ENCODE results near the gene LHX2.
"Not testable (repeated sequence)": the region's sequence is repeated elsewhere in the genome, so short reads cannot be mapped to it uniquely, and the experiment has no call there.

LHX2 gene, protein sequence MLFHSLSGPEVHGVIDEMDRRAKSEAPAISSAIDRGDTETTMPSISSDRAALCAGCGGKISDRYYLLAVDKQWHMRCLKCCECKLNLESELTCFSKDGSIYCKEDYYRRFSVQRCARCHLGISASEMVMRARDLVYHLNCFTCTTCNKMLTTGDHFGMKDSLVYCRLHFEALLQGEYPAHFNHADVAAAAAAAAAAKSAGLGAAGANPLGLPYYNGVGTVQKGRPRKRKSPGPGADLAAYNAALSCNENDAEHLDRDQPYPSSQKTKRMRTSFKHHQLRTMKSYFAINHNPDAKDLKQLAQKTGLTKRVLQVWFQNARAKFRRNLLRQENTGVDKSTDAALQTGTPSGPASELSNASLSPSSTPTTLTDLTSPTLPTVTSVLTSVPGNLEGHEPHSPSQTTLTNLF

DNA sequence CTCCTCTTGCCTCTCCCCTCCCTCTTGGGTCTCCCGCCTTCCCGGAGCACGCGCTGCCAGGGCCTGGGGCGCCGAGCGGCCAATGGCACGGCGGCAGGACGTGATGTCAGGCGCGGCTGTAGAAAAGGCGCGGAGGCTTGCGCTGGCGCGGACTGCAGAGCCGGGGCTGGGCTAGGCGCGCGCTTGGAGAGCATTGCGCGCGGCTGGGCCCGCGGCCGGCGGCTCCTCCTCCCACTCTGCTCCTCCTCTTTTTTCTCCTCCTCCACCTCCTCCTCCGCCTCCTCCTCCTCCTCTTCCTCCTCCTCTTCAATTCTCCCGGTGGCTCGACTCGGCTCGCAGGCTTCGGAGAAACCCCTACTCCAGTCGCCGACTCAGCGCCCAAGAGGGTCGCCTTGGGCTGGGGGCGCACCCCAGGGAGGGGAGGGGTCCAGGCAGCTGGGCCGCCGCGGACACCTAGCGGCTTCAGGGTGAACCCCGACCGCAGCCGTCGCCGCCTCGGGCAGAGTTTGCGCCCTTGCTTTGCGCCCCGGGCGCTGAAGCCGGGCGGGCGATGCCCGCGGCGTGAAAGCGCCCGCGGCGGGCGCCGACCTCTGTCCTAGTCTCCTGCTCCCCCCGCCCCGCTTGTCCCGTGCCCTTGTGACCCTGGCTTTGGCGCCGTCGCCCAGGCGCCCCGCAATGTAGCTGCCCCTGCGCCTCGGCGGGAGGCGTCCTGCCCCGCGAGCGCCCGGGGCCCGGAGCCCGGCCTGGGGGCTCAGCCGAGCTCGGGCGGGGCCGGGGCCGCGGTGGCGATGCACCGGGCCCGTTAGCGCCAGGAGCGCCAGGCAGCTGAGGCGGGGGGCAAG lies at the start of gene LHX2:
LHX2 (plus strand) TSS at position 309 of the 842 bp plus-strand sequence. CDS start 581 bp downstream, outside the sequence.
- peak; percentile 64 for DNase-seq (ENCODE audit: low read depth)

GRCh38 chr9:123964761-123965160 lies 46.8 kb upstream of the LHX2 start:
- no peak for DNase-seq (ENCODE audit: low read depth)

GRCh38 chr9:123965801-123966686 lies 45.5 kb upstream of the LHX2 start:
- no peak for DNase-seq (ENCODE audit: low read depth)

GRCh38 chr9:123967323-123967722 lies 44.2 kb upstream of the LHX2 start:
- no peak for DNase-seq (ENCODE audit: low read depth)

DNA sequence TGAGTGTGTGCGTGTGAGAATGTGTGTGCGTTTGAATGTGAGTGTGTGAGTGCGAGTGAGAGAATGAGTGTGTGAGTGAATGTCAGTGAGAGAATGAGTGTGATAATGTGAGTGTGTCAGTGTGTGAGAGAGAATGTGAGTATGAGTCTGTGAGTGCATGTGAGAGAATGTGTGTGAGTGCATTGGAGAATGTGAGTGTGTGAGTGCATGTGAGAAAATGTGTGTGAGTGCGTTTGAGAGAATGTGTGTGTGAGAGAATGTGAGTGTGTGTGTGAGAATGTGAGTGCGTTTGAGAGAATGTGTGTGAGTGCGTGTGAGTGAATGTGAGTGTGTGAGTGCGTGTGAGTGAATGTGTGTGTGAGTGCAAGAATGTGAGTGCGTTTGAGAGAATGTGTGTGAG lies 39.0 kb upstream of the LHX2 start:
- no peak for DNase-seq (ENCODE audit: low read depth)

- no peak for DNase-seq (ENCODE audit: low read depth)
Observed at GRCh38 chr9:123973590-123974223, 37.9 kb upstream of the LHX2 start.

GRCh38 chr9:123974471-123974870 lies 37.1 kb upstream of the LHX2 start:
- DNase-seq (ENCODE audit: low read depth), result no peak

GRCh38 chr9:123975871-123976270 lies 35.7 kb upstream of the LHX2 start:
- DNase-seq (ENCODE audit: low read depth), result peak; percentile 62

DNA sequence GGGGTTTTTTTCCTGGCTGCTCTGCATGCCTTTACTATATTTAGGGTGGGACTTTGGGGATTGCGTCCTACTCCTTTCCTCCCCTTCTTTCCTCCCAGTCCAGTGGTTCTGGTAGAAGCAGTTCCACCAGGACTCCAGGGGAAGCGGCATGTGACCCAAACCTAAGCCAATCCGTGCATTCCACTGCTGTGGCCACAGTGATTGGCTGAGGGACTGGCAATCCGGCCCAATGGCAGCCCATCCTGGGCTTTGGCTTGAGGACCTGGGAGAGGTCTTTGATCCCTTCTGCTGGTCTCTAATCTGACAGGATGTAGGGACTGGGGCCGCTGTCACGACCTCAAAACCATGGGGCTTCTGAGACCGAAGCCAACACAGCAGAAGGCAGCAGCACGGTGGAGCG lies 35.0 kb upstream of the LHX2 start:
- not testable (repeated sequence) for DNase-seq (ENCODE audit: low read depth)

- DNase-seq (ENCODE audit: low read depth), result no peak
Observed at GRCh38 chr9:123978981-123979380, 32.6 kb upstream of the LHX2 start.

DNA sequence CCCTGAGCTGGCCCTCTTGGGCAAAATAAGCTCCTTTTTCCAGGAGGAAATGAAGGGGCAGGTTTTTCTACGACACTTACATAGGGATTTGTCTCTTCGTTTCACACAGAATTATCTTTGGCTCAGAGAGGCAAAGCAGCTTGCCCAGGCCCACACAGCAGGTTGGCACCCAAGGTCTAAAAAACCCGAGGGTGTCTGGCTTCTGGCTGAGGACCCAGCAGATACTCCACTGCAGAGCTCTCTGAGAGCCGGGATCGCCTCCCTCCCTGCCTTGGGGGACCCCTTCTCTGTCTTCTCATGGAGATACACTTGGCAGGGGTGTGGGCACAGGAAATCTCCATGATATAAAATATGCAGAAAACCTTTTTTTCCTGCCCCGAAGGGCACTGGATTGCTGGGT lies 29.0 kb upstream of the LHX2 start:
- DNase-seq (ENCODE audit: low read depth), result no peak

- no peak for DNase-seq (ENCODE audit: low read depth)
Observed at GRCh38 chr9:123983047-123983446, 28.5 kb upstream of the LHX2 start.

GRCh38 chr9:123984802-123985201 lies 26.8 kb upstream of the LHX2 start:
- no peak for DNase-seq (ENCODE audit: low read depth)

DNA sequence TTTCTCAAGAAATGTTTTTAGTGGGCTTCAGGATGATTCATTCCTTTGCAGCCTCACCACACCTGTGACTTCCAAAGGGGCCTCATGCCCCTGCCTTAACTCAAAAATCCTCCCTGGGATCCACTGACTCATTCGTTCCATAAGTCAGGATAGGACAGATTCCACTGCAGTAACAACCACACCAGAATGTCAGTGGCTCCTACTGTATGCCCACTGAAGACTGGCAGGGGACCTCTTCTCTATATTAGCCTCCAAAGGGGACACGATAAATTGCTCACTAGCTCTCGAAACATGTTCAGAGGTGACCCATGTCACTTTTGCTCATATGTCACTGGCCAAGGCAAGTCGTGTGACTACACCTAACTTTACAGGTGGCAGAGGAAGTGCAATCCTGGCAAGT lies 25.7 kb upstream of the LHX2 start:
- DNase-seq (ENCODE audit: low read depth), result no peak

DNA sequence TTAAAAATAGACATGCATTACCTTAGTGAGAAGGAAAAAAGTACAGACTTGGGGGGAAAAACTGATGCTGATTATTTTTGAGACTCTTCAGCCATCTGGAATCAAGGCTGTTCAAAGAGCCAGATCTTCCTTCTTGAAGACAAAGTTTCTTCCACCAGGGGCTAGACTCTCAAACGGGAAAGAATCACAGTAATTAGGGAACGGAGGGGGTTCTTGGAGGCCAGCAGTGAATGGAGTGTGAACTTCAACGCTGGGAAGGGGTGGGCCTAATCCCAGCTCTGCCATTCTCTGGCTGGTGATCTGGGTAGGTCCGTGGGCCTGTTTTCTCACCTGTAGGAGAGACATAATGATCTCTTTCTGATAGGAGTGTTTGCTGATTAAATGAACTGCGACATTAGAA lies 21.1 kb upstream of the LHX2 start:
- no peak for DNase-seq (ENCODE audit: low read depth)

DNA sequence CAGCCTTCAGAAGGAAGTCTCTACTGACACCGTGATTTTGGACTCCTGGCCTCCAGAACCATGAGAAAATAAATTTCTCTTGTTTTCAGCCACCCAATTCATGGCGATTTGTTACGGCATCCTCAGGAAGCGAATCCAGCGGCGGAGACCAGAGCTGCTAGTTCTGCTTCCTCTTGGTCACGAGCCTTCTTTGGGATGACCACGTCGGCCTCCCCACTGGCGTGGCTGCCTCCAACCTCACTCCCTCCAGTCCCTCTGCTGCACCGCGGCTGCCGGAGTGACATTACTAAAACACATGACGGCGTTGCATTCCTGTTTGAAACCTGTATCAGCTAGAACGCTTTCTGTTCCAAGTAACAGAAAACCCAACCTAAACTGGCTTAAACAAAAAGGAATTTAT lies 18.9 kb upstream of the LHX2 start:
- not testable (repeated sequence) for DNase-seq (ENCODE audit: low read depth)

DNA sequence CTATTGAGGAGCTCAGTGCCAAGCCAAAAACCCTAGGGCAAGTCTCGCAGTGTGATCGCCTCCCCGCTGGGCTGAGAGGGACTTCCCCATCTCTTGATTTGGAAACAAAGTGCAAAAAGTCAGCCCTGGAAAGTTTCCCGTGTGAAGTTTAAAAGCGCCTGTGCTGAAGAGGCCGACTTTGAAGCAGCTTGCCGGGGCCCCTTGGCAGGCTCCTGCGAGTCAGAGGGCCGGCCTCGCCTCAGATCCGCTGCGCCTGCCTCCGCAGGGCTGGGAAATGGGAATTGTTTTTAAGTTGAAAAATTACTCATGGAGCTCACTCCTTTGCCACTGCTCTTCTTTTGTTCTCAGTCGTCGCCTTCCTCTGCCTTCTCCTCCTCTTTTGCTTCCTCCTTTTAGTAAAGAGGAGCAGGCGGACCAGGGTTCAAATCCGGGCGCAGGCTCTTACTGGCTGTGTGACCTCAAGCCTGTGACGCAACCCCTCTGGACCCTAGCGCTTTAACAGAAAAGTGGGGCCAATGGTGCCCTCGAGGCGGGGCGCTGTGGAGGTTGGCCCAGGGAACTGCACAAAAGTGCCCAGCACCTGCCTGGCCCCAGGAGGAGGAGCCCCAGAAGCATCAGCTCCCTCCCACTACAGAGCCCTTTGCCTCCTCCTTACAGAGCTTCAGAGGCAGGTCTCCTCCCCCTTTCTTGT lies 14.7 kb upstream of the LHX2 start:
- no peak for DNase-seq (ENCODE audit: low read depth)

DNA sequence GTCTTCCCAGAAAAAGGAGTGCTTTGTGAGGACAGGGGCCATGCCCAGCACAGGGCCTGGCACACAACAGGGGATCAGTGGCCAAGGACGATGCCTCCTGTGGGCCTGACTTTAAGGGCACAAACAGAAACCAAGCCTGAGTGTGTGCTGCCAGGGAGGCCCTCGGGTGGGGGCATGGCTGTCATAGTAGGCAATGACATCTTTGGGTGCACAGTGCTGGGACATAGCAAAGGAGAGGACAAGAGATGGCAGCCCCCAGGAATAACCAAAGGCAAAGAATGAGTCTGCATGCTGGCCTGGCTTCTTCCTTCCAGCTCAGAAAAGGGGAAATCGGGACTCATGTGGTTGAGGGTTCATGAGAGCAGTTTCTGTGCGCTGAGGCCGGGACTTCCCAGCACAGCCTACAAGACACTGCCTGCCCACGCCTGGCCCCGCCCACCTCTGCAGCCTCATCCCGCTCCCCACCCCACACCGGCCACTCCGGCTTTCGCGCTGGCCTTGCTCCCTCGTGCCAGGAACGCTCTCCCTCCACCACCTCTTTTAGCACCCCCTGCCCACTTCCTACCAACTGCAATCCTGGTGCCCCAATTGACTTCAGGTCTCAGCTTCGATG lies 13.8 kb upstream of the LHX2 start:
- DNase-seq (ENCODE audit: low read depth), result no peak

DNA sequence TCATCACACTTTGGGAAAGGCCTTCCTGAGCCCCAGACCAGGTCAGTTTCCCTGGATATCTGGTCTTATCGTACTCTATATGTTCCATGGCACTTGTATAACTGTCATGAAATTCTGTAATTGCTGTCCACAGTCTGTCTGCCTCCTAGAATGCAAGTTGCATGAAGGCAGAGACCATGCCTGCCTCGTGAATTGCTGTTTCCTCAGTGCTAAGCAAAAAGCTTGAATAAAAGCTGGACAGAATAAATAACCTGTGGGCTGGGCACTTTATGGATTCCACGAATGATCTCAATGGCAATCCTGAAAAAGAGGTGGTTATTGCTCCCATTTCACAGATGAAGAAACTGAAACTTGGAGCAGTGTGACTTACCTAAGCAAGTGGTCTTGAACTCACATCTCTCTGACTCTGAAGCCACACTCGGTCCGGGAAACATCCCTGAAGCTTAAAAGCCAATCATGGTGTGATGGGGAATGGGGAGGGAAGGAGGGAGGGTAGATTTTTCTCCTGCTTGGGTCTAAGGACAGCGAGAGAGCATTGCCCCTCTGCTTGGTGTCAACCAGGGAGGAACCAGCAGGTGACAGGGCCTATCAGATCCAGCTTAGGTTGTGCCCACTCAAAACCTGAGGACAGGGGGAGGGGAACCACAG lies 13.2 kb upstream of the LHX2 start:
- no peak for DNase-seq (ENCODE audit: low read depth)

- DNase-seq (ENCODE audit: low read depth), result no peak
Observed at GRCh38 chr9:123998970-123999621, 12.5 kb upstream of the LHX2 start.

All from amniotic epithelial cell (primary cell).